Occipital lobe (tissue), 2 donors: ENCODE measurements around the gene FST. TPM values are rescaled to one million over a fixed set of nuclear protein-coding genes. Genes with fewer than 3 reads are reported as not detected.

Source experiments
- DNase-seq: peaks from one replicate; lab custom pipeline; 2025; lab: John Stamatoyannopoulos, UW
- total RNA-seq: library from RNA; depleted of rRNA; stranded (reverse); fragments of >200 nt; gene quantifications from one replicate; pipeline ENCODE4 v1.2.3, GENCODE V29; 2014

The FST gene, protein sequence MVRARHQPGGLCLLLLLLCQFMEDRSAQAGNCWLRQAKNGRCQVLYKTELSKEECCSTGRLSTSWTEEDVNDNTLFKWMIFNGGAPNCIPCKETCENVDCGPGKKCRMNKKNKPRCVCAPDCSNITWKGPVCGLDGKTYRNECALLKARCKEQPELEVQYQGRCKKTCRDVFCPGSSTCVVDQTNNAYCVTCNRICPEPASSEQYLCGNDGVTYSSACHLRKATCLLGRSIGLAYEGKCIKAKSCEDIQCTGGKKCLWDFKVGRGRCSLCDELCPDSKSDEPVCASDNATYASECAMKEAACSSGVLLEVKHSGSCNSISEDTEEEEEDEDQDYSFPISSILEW
- total RNA-seq = 3.0 TPM

GRCh38 chr5:53480416-53481158 lies at the start of gene FST:
TSS of gene FST (plus strand) at chr5:53480629. CDS start at chr5:53480792, 163 bp downstream.
- no peak for DNase-seq

GRCh38 chr5:53431665-53432064 lies 48.8 kb upstream of the FST start:
- DNase-seq = no peak

DNA sequence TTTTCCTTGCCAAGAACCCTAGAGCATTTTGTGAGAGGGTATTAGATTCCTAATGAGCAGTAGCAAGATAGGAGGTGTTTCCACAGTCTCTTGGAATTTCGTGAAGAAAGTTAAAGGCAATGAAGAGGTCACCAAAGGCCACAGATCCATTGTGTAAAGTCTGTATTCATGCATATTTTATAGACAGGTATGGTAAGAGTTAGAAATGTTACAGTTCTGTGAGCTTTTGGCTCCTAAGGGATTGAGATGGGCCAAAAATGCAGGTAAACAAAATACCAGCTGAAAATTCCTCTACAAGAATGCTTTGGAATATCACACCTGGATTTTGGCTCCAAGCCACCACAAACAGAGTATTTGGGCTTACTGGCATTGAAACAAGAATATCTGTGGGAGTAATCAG lies 47.4 kb upstream of the FST start:
- no peak for DNase-seq

DNA sequence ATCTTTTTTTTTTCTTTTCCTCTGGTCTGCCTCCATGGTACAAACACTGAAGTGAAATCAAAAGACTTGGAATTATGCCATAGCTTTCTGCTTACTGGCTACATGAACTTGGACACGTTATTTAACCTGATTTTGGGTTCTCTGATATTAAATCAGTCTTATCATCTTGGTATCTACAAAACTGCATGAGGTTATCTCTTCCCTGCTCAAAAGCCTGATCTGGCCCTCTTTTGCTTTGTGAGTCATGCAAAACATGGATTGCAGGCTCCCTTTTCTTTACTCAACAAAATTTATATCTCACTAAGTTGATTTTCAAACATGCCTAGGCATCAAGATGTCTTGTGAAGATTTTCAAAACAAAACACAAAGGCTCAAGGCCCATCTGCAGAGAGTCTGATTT lies 45.9 kb upstream of the FST start:
- DNase-seq = no peak

DNA sequence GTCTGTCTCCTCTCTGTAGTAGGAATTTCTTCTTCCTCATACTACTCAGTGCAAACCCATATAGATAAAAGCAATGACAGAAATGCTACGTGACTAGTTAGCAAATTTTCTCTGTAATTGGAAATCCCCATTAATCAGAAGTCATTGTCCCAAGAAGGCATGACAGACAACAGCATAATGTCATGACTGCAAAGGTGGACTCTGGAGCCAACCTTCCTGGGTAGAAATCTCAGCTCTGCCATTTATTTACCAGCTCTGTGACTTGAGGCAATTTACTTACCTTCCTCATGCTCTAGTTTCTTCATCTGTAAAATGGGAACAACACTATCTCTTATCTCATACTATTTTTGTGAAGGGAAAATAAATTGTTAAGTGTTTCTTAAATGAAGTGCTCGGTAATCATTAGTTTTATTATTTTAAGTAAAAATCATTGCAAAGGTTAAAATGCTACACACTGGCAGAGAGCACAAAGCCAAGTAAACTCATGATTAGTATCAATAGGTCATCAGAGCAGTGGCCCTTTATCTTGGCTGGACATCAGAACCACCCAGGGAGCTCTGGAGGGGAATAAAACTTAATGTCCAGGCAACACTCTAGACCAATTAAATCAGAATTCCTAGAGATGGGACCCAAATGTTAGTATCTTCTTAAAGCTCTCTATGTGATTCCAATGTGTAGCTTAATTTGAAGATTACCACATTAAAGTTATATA lies 43.8 kb upstream of the FST start:
- no peak for DNase-seq

GRCh38 chr5:53438079-53438478 lies 42.4 kb upstream of the FST start:
- DNase-seq = no peak

DNA sequence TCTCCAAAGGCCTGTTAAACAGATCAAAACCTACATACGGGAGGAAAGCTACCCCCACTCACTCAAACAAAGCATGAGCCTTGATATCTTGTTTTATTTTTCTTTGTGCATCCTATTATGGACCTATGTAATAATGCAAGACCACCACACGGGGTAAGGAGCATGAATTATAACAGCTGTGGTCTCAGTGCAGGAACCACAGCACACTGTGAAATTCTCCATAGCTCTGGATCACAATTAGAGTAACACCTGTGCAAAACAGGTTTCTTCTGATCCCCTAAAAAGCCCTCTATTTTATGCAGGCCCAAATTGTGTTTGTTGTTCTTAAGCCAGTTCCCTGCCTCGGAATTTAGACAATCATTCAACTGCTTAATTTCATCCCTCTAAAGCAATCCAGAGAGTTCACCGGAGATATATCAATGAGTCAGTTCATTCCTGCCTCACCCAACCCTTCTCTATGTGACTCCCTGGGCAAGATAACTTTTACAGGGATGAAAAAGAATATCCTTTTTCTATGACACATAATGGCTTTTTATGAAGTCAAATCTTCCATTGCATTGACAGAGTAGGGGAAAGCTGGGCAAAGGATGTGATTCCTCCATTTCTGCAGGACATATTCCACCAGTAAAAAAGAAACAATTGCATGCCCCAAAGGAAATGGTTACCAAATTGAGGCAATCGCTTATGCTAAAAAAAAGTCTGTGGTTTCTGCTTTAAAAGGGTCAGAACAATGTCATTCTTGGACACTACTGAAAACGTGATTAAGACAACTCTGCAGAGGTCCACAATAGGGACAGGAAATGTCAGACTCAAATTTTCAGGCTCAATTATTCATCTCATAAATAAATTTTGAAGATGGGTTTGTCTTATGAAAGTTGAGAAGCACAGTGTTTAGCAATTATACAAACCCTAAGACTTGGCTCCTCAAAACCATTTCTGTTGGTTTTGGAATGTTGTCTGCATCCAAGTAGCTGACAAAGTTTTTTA lies 41.6 kb upstream of the FST start:
- DNase-seq = no peak

- DNase-seq = no peak
Observed at GRCh38 chr5:53442961-53443360, 37.5 kb upstream of the FST start.

- DNase-seq = no peak
Observed at GRCh38 chr5:53445569-53445968, 34.9 kb upstream of the FST start.

- DNase-seq = no peak
Observed at GRCh38 chr5:53446908-53447307, 33.5 kb upstream of the FST start.

DNA sequence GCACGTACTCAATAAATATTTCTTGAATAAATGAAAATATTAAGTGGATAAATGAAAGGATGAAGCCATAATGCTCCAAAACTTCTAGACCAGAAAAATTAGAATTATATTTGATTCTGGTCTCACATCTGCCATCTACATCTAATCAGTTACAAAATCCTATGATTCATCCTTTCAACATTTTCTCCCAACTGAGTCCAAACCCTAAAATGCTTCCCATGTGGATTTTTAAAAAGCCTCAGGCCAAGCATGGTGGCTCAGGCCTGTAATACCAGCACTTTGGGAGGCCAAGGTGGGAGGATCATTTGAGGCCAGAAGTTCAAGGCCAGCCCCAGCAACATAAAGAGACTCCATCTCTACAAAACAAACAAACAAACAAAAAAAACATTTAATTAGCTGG lies 31.6 kb upstream of the FST start:
- DNase-seq = no peak

DNA sequence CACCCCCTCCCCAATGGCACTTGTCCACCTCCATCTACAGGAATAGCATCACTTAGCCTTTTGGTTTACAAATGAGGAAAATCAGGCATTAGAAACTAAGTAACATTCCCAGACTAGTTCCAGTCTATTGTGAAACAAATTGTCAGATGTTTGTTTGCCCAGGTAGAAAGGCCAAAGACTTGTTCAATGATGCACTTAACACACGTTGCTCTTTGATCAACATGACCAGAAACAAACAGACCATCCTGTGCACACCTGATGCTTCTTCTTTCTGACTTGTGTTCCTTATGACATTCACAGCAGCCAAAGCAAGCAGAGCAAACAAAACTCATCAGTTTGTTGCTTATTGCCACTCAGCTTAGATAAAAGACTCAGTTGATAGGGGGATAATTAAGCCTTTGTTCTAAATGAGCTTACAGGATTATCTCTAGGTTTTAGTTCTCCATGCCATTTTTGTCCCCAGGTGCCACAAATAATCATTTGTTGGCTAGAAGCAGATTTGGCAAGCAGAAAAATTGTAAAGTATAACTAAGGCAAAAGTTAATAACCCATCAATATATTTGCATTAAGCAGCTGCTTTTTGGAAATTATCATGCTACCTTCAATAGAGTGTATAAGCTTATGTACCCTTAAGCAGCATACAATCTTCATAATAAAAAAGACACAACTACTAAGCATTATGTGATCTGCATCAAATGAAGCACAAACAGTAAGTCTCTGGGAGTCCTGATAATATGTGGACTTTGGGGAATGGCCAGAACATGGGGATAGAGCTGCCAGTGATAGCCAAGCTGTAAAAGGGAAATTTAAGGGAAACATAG lies 26.3 kb upstream of the FST start:
- DNase-seq = no peak

- DNase-seq = no peak
Observed at GRCh38 chr5:53454719-53455000, 25.8 kb upstream of the FST start.

- no peak for DNase-seq
Observed at GRCh38 chr5:53456366-53456765, 24.1 kb upstream of the FST start.

GRCh38 chr5:53463909-53464621 lies 16.4 kb upstream of the FST start:
- no peak for DNase-seq

GRCh38 chr5:53464722-53465121 lies 15.7 kb upstream of the FST start:
- no peak for DNase-seq

- no peak for DNase-seq
Observed at GRCh38 chr5:53469946-53470687, 10.3 kb upstream of the FST start.

- DNase-seq = no peak
Observed at GRCh38 chr5:53472279-53472678, 8.2 kb upstream of the FST start.
